IMR-90 (cell line): Measurements from ENCODE around the gene NPPB. TPM values are rescaled to one million over a fixed set of nuclear protein-coding genes. Genes with fewer than 3 reads are reported as not detected.

ENCODE experiments used
- ATAC-seq: fragments of 200-7000 bp; cut with Tn5 transposase; 2 replicates; pipeline ENCODE4 v1.9.1; 2020; ENCODE audit warnings: low read depth, mild to moderate bottlenecking, moderate library complexity
- BruUV-seq: library from RNA; stranded (reverse); fragments of 400-500 nt; replicated peaks from 2 replicates; lab custom pipeline; 2021; lab: Mats Ljungman, UMichigan
- CTCF ChIA-PET: fragments of 300-600 bp; formaldehyde crosslinking; extraction: SDS; loops from one replicate; lab custom pipeline; 2021; ENCODE audit warnings: antibody characterized with exemption; lab: Yijun Ruan, JAX
- POLR2A ChIA-PET: fragments of 300-600 bp; sonication (Branson Sonifier 250); formaldehyde crosslinking; loops from one replicate; lab custom pipeline; 2022; ENCODE audit warnings: antibody characterized with exemption; ENCODE audit not compliant: unreplicated experiment; lab: Charles Lee
- DNase-seq: peaks from one replicate; pipeline ENCODE4 v3.0.0; 2013
- H2AFZ ChIP-seq: replicated peaks from 2 replicates; pipeline ENCODE3; 2013; ENCODE audit warnings: low read length, mild to moderate bottlenecking; ENCODE audit not compliant: poor library complexity
- H2AK5ac ChIP-seq: 2 replicates; pipeline ENCODE4 v1.6.1; 2013; ENCODE audit warnings: low read depth, low read length, inconsistent platforms
- H2AK9ac ChIP-seq: replicated peaks from 2 replicates; pipeline ENCODE3; 2013; ENCODE audit warnings: mild to moderate bottlenecking, low read depth, low read length, moderate library complexity; ENCODE audit not compliant: poor library complexity
- H2BK120ac ChIP-seq: 2 replicates; pipeline ENCODE4 v1.6.1; 2013; ENCODE audit warnings: low read depth, low read length, inconsistent platforms
- H2BK15ac ChIP-seq: 3 replicates; pipeline ENCODE4 v1.6.1; 2013; ENCODE audit warnings: low read depth, low read length, inconsistent platforms
- H2BK20ac ChIP-seq: 2 replicates; pipeline ENCODE4 v1.6.1; 2013; ENCODE audit warnings: low read depth, mild to moderate bottlenecking, inconsistent platforms, low read length, moderate library complexity
- H2BK5ac ChIP-seq: 2 replicates; pipeline ENCODE4 v1.6.1; 2013; ENCODE audit warnings: mild to moderate bottlenecking, low read depth, low read length, inconsistent platforms; ENCODE audit not compliant: poor library complexity, severe bottlenecking
- H3K14ac ChIP-seq: replicated peaks from 2 replicates; pipeline ENCODE4 v1.6.1; 2013; ENCODE audit warnings: low read depth, low read length, inconsistent platforms
- H3K18ac ChIP-seq: 2 replicates; pipeline ENCODE4 v1.6.1; 2013; ENCODE audit warnings: low read depth, low read length, control low read depth
- H3K23ac ChIP-seq: 2 replicates; pipeline ENCODE4 v1.6.1; 2013; ENCODE audit warnings: low read depth, low read length, inconsistent platforms
- H3K27ac ChIP-seq: 2 replicates; pipeline ENCODE4 v1.5.1; 2013; ENCODE audit warnings: mild to moderate bottlenecking, control low read depth, low read length; ENCODE audit not compliant: insufficient read depth
- H3K27me3 ChIP-seq: 2 replicates; pipeline ENCODE4 v1.6.1; 2013; ENCODE audit warnings: low read length; ENCODE audit not compliant: control insufficient read depth, insufficient read depth
- H3K36me3 ChIP-seq: 2 replicates; pipeline ENCODE4 v1.6.1; 2013; ENCODE audit warnings: low read length, mixed read lengths; ENCODE audit not compliant: control insufficient read depth, insufficient read depth
- H3K4ac ChIP-seq: 2 replicates; pipeline ENCODE4 v1.6.1; 2013; ENCODE audit warnings: low read depth, low read length, inconsistent platforms
- H3K4me1 ChIP-seq: 2 replicates; pipeline ENCODE4 v1.6.1; 2013; ENCODE audit warnings: low read length, mixed read lengths; ENCODE audit not compliant: control insufficient read depth, insufficient read depth
- H3K4me2 ChIP-seq: 2 replicates; pipeline ENCODE4 v1.6.1; 2013; ENCODE audit warnings: low read depth, mild to moderate bottlenecking, control low read depth, low read length, moderate library complexity
- H3K4me3 ChIP-seq: 2 replicates; pipeline ENCODE4 v1.5.1; 2013; ENCODE audit warnings: low read depth, mild to moderate bottlenecking, control low read depth, low read length, moderate library complexity; ENCODE audit not compliant: insufficient read depth
- H3K56ac ChIP-seq: 2 replicates; pipeline ENCODE4 v1.6.1; 2013; ENCODE audit warnings: low read length, inconsistent platforms; ENCODE audit not compliant: insufficient read depth; ENCODE audit errors: extremely low read depth
- H3K79me1 ChIP-seq, 2 experiments: 2 replicates each; pipeline ENCODE4 v1.6.1; 2013; ENCODE audit warnings: low read length in 2 of 2, inconsistent platforms in 1 of 2, low read depth in 1 of 2
- H3K9ac ChIP-seq: 2 replicates; pipeline ENCODE4 v1.6.1; 2013; ENCODE audit warnings: low read depth, low read length, control low read depth
- H3K9me1 ChIP-seq: 2 replicates; pipeline ENCODE4 v1.6.1; 2013; ENCODE audit warnings: low read length, inconsistent platforms; ENCODE audit not compliant: insufficient read depth
- H3K9me3 ChIP-seq: 2 replicates; pipeline ENCODE4 v1.6.1; 2013; ENCODE audit warnings: low read length; ENCODE audit not compliant: control insufficient read depth, insufficient read depth
- H4K20me1 ChIP-seq: 2 replicates; pipeline ENCODE4 v1.6.1; 2013; ENCODE audit warnings: low read length, inconsistent platforms; ENCODE audit not compliant: insufficient read depth
- H4K5ac ChIP-seq: 2 replicates; pipeline ENCODE4 v1.6.1; 2013; ENCODE audit warnings: mild to moderate bottlenecking, low read depth, low read length, control low read depth
- H4K8ac ChIP-seq, 2 experiments: 2 replicates each; pipeline ENCODE4 v1.6.1; 2013; ENCODE audit warnings: low read depth in 2 of 2, low read length in 2 of 2, control low read depth in 1 of 2, inconsistent platforms in 1 of 2
- H4K91ac ChIP-seq: 2 replicates; pipeline ENCODE4 v1.6.1; 2013; ENCODE audit warnings: low read depth, low read length, inconsistent platforms; ENCODE audit not compliant: insufficient read depth
- BHLHE40 ChIP-seq: fragments of 150-350 bp; IDR thresholded peaks from 2 replicates; pipeline ENCODE4 v1.6.1; 2016; ENCODE audit warnings: mild to moderate bottlenecking, low read depth, low read length
- ELK1 ChIP-seq: fragments of 150-350 bp; IDR thresholded peaks from 2 replicates; pipeline ENCODE4 v1.6.1; 2016; ENCODE audit warnings: low read depth, mild to moderate bottlenecking, low read length, moderate library complexity, borderline replicate concordance
- NFE2L2 ChIP-seq: fragments of 150-350 bp; IDR thresholded peaks from 2 replicates; pipeline ENCODE4 v1.6.1; 2016; ENCODE audit warnings: low read depth, mild to moderate bottlenecking, low read length
- WGBS, 2 experiments: methylation state at CpG; one replicate each; pipeline versions ENCODE4 v1.1.5 to v1.1.7; 2013; ENCODE audit warnings: missing lambda C conversion rate in 2 of 2; ENCODE audit not compliant: insufficient read length in 1 of 2; ENCODE audit errors: extremely low coverage in 2 of 2; 5-methylcytosine and 5-hydroxymethylcytosine counted together
- dilution Hi-C: fragments of 300-500 bp; cut with HindIII; formaldehyde crosslinking; loops from one replicate; pipeline ENCODE4 v1.14.3; 2018; ENCODE audit warnings: low sequenced_read_pairs; ENCODE audit not compliant: unreplicated experiment
- in situ Hi-C: fragments of 300-500 bp; cut with MboI; formaldehyde crosslinking; loops from 3 replicates; pipeline ENCODE4 v1.14.3; 2019; ENCODE audit warnings: low sequenced_read_pairs, inconsistent platforms, mixed read lengths
- intact Hi-C: fragments of 100-400 bp; cut with micrococcal nuclease; formaldehyde crosslinking; loops from 2 replicates; pipeline ENCODE4 v1.10.0; 2022
- polyA plus RNA-seq, 3 experiments: library from polyadenylated mRNA; depleted of rRNA; stranded (reverse); fragments of >200 nt; gene quantifications; 2 replicates each; pipeline ENCODE4 v1.2.3, GENCODE V29; 2012; ENCODE audit warnings: low replicate concordance in 1 of 3
- total RNA-seq: library from RNA; depleted of rRNA; stranded (reverse); fragments of >200 nt; gene quantifications from 2 replicates; pipeline ENCODE4 v1.2.3, GENCODE V29; 2012

The NPPB gene
- total and polyA plus RNA-seq, 2 of the 4 experiments (the other 2 are of a cell fraction) = not detected

DNA sequence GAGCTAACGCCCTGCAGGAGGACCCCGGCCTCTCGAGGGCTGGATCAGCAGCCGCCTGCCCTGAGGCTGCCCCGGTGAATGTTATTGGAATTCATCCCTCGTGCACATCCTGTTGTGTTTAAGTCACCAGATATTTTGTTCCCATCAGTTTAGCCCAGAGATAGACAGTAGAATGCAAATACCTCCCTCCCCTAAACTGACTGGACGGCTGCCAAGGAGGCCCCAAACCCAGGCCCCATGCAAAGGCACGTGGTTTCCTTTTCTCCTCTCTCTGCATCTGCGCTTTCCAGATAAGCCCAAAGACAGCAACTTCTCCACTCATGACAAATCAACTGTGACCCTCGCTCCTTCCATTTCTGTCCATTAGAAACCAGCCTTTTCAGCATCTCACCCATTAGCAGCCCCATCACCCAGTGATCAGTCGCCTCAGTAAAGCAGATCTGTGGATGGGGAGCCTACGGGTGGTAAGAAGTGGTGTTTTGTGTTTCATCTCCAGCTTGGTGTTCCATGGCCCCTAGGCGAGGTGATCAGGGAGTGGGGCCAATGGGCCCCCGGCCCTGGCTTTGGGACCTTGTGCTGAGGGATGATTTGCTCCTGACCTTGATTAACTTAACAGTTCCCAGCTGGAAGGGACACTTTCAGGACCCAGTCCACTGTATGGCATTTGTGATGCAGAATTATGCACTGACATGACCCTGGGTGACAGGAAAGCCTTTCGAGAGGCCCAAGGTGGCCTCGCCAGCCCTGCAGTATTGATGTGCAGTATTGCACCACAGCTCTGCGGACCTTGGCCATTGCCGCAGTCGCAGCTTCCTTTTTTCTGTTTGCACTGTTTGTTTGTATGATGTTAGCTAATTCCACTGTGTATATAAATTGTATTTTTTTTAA is 16.3 kb downstream of the NPPB start:
- no peaks in the 10 kb centered on the region for H3K79me1 ChIP-seq
- H2AK9ac ChIP-seq = peak overlapping the region; percentile 61
- no peak overlapping the region for H2AFZ ChIP-seq
- peaks cover 10% of the 10 kb centered on the region; the same call in 1 of the 2 replicates for H4K20me1 ChIP-seq
- H2BK120ac ChIP-seq = no peak overlapping the region
- dilution Hi-C loops = no loop called here
- H3K4me1 ChIP-seq = peaks cover 2% of the 10 kb centered on the region; the same call in 1 of the 2 replicates
- H3K14ac ChIP-seq = no peak overlapping the region
- no peak overlapping the region for H2BK15ac ChIP-seq
- H3K9me1 ChIP-seq = peaks cover 7% of the 10 kb centered on the region; the same call in 1 of the 2 replicates
- ATAC-seq (peak; percentile 33; the same call in 1 of the 2 replicates), DNase-seq (peak; percentile 34)
- H4K8ac ChIP-seq = no peak overlapping the region
- no peak overlapping the region for H3K9ac ChIP-seq
- no CpG with 5 or more reads among the region's 19 CpGs for WGBS, 2 experiments
- H3K4me2 ChIP-seq = no peak overlapping the region
- H3K4me3 ChIP-seq = no peak overlapping the region
- POLR2A ChIA-PET = no interaction called here
- no peak overlapping the region for H2BK5ac ChIP-seq
- in situ Hi-C loops = loop anchor here (5.0 kb wide), 1 partner anchor 55 kb away; no protein-coding TSS in a partner anchor
- intact Hi-C loops = no loop called here
- no peak for TF ChIP-seq NFE2L2
- TF ChIP-seq BHLHE40 = no peak
- TF ChIP-seq ELK1 = no peak
- no peak overlapping the region for H3K27ac ChIP-seq
- peaks cover 59% of the 10 kb centered on the region for H3K36me3 ChIP-seq
- no peaks in the 10 kb centered on the region for H3K9me3 ChIP-seq
- H3K4ac ChIP-seq = no peak overlapping the region
- TSS peak; percentile 48 for BruUV-seq
- H4K5ac ChIP-seq = no peak overlapping the region
- H3K23ac ChIP-seq = no peak overlapping the region
- H2BK20ac ChIP-seq = no peak overlapping the region
- CTCF ChIA-PET = interaction anchor here (0.9 kb wide), 1 partner anchor 10 kb away, joined by 3 read pairs; no protein-coding TSS in a partner anchor
- H2AK5ac ChIP-seq = no peak overlapping the region
- no peak overlapping the region for H3K18ac ChIP-seq
- no peak overlapping the region for H3K56ac ChIP-seq
- no peaks in the 10 kb centered on the region for H3K27me3 ChIP-seq
- H4K91ac ChIP-seq = no peak overlapping the region
